ENCODE results near the gene IL3RA.
"Not testable (repeated sequence)": the region's sequence is repeated elsewhere in the genome, so short reads cannot be mapped to it uniquely, and the experiment has no call there.

The IL3RA gene

DNA sequence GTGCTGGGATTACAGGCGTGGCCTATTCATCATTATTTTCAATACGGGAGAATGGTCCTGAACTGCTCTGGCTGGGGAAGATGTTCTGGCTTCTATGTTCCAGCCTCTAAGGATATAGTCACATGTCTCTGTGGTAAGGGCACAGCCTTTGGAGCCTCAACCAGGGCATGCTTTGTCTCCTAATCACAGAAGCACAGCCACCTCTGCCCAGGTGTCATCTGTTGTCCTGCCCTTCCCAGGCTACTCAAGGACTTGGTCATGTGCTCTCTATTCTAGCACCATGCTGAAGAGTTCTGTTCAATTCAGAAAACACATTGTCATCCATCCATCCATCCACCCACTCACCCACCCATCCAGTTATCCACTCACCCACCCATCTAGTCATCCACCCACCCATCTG lies 86.6 kb downstream of the IL3RA start:
- no peak for DNase-seq (ENCODE audit: low spot score)

DNA sequence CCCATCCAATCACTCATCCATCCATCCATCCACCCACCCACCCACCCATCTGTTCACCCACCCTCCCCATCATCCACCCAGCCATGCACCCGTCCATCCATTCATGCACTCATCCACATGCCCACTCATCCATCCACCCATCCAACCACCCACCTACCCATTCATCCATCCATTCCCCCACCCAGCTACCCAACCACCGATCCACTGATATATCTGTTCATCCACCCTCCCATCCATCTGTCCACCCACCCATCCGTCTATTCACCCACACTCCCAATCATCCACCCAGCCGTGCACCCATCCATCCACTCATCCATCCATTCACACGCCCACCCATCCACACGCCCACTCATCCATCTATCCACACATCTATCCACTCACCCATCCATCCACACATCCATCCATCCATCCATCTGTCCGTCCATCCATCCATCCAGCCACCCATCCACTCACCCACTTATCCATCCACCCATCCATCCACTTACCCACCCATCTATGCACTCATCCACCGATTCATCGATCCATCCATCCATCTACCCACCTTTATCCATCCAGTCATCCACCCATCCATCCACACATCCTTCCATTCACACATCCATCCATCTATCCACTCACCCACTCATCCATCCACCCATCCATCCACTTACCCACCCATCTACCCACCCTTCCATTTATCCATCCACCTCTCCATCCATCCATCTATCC lies 87.7 kb downstream of the IL3RA start:
- no peak for DNase-seq (ENCODE audit: low spot score)

DNA sequence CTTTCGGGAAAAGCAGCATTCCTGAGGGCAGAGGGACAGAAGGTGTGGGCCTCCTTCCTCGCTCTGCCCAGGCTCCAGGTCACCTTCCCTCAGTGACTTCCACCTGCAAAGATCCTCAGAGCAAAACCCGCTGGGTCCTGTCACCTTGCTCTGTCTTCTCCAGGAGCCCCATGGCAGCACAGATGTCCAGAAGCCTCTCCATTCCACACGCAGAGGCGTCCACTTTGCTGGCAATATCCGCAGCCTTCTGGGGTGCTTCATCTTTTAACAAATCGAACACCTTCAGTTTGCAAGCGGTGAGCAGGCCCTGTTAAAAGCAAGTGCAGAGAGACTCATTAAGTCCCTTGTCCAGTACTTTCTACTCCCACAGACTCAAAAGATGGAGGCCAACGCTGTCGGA lies 88.8 kb downstream of the IL3RA start:
- DNase-seq (ENCODE audit: low spot score): no peak

DNA sequence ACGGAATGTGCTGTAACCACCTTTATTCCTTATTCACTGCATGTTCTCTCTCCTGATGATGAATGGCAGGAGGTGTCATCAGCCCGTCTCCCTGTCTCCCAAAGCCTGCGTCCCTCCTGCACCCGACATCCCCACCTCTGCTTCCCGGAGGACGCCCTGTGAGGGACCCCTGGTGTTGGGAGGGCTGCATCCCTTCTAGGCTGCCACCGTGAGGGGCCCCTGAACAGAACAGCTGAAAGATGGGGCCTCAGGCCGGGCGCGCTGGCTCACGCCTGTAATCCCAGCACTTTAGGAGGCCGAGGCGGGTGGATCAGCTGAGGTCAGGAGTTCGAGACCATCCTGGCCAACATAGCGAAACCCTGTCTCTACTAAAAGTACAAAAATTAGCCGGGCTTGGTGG lies 89.7 kb downstream of the IL3RA start:
- not testable (repeated sequence) for DNase-seq (ENCODE audit: low spot score)

DNA sequence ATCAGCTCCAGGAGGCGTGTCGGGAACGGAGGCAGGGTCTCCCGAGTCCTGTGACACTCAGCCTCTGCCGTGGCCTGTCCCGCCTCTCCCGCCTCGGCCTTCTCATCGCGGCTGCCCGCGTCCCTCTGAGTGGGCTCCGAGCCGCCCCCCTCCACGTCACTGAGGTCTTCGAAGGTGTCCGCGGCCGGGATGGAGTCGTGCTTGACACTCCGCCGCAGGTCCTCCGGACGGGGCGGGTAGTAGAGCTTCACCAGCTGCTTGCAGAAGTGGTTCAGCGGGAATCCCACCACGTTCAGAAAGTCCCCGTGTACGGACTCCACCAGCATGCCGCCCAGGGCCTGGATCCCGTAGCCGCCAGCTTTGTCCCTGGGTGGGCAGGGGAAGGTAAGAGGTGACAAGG lies 91.2 kb downstream of the IL3RA start:
- DNase-seq (ENCODE audit: low spot score): no peak

DNA sequence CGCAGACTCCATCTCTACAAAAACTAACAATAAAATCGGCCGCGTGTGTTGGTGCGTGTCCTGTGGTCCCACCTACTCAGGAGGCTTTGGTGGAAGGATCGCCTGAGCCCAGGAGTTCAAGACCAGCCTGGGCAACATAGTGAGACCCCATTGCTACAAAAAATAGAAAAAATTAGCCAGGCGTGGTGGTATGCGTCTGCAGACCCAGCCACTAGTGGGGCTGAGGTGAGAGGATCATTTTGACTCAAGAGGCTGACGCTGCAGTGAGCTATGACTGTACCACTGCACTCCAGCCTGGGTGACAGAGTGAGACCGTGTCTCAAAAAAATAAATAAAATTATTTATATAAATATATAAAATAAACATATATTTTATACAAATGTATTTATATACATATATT lies 93.9 kb downstream of the IL3RA start:
- no peak for DNase-seq (ENCODE audit: low spot score)
